ENCODE data around the gene LENG1. TPM values are rescaled to one million over a fixed set of nuclear protein-coding genes. Genes with fewer than 3 reads are reported as not detected.

The LENG1 gene
- total RNA-seq, 1 experiment from 2014 or later = 7.6 TPM

DNA sequence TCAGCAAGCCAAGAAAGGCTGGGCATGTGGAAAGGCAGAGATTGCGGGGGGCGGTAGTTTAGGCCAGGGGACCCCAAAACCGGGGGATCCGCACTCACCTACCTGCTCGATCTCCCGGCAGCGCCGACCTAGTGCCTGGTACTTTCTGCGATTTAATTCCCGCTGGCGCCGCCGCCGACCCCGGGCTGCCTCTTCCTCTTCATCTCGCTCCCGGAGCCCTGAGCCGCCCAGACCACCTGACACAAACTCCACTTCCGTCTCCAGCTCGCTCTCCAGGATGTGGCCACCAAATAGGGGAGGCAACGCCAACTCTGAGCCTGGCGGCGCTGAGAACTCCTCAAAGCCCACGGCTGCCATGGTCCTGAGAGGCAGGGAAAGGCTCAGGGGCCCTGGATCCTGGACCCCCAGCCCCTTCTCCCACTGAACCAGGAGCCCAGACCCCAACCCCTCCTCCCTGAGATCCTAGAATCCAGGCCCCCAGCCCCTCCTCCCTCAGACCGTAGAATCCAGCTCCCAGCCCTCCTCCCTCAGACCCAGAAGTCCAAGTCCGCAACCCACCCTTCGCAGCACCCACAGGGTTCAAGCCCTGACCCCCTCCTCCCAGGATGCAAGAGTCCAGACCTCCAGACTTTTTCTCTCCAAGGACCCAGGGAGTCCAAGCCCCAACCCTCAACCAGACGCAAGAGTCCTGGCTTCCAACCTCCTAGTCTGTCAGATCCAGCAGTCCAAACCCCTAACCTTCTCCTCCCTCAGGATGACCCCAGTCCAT, 45.0 kb downstream of the LENG1 start:
- ATAC-seq = no peak
- no peak for TF ChIP-seq ELF1 (IDR thresholded peaks at IDR 0.05; ENCODE audit: borderline replicate concordance, low read depth)
- TF ChIP-seq EGR1 (IDR thresholded peaks at IDR 0.05; ENCODE audit: low read depth) = no peak
- no peak for TF ChIP-seq ZBTB33 (IDR thresholded peaks at IDR 0.05; ENCODE audit: extremely low read depth, insufficient replicate concordance, low read length)
- TF ChIP-seq REST (IDR thresholded peaks at IDR 0.05; ENCODE audit: low read depth) = no peak
- TF ChIP-seq POLR2A (IDR thresholded peaks at IDR 0.05; ENCODE audit: borderline replicate concordance, extremely low read depth, insufficient read depth, insufficient read length) = no peak
- no peak for TF ChIP-seq CBX3 (IDR thresholded peaks at IDR 0.05; ENCODE audit: low read depth)
- intact Hi-C loops (cut with micrococcal nuclease) = loop anchor here (1.0 to 5.0 kb wide), 2 partner anchors 12 to 272 kb away; partner anchors contain the start of gene NDUFA3
- H3K27ac ChIP-seq (ENCODE audit: low read depth, low read length) = peak overlapping the region; percentile 60
- no peaks in the 10 kb centered on the region for H3K9me2 ChIP-seq (ENCODE audit: insufficient read depth)
- no peaks in the 10 kb centered on the region for H4K20me1 ChIP-seq (ENCODE audit: insufficient read depth)
- no peak for DNase-seq (ENCODE audit: low read depth, low spot score)
- CTCF ChIA-PET = interaction anchor here (1.4 kb wide), 1 partner anchor 278 kb away, joined by 3 read pairs; no protein-coding TSS in a partner anchor
- peak overlapping the region; percentile 80 for H3K9ac ChIP-seq (ENCODE audit: low read length)
- no peaks in the 10 kb centered on the region for H3K27me3 ChIP-seq (ENCODE audit: insufficient read depth, low read length)
- peaks cover 8 to 19% of the 10 kb centered on the region in 2 experiments; a peak in 3 of 4 replicates for H3K4me1 ChIP-seq (ENCODE audit: control insufficient read depth in 1 of 2, insufficient read depth in 2 of 2, low read length in 2 of 2)
- H3K36me3 ChIP-seq (ENCODE audit: control insufficient read depth in 1 of 2, insufficient read depth in 2 of 2, low read length in 2 of 2) = peaks cover 0 to 18% of the 10 kb centered on the region in 2 experiments; a peak in 2 of 4 replicates
- no TSS peak for BruUV-seq (replicated peaks)
- RAD21 ChIA-PET (ENCODE audit: low non-redundant PET in 1 of 2, low total read pairs in 2 of 2, uncharacterized antibody in 2 of 2, unreplicated experiment in 2 of 2) = no interaction called here
- POLR2A ChIA-PET = interaction anchor here (0.9 to 1.7 kb wide), 4 partner anchors 9 to 22 kb away, joined by 3 to 21 read pairs (median 6); partner anchors contain the start of genes CNOT3 and NDUFA3
- no peak overlapping the region for H2AFZ ChIP-seq (ENCODE audit: low read depth, low read length, poor library complexity, severe bottlenecking)
- H3K4me2 ChIP-seq (ENCODE audit: low read length) = peak overlapping the region; percentile 81
- no peaks in the 10 kb centered on the region for H3K9me3 ChIP-seq (ENCODE audit: control insufficient read depth in 1 of 2, insufficient read depth in 1 of 2, low read depth in 1 of 2, low read length in 2 of 2)
- peaks cover 41% of the 10 kb centered on the region for H3K79me2 ChIP-seq (ENCODE audit: insufficient read depth, low read length)
- peak overlapping the region; percentile 89 to 91 for H3K4me3 ChIP-seq (replicated peaks in 1 of 2; ENCODE audit: low read depth in 1 of 2, low read length in 2 of 2)

Measured in HCT116 (cell line).